Fibroblast of skin of right biceps (primary cell): ENCODE results near the gene DROSHA.
A peak's percentile ranks its signal among the peaks of the same experiment; 100 is the strongest.

Experiments used
- DNase-seq: peaks from one replicate; pipeline ENCODE4 v3.0.0-alpha.2; 2013

The DROSHA gene

GRCh38 chr5:31469466-31469865 is 62.4 kb downstream of the DROSHA start:
- DNase-seq: no peak

DNA sequence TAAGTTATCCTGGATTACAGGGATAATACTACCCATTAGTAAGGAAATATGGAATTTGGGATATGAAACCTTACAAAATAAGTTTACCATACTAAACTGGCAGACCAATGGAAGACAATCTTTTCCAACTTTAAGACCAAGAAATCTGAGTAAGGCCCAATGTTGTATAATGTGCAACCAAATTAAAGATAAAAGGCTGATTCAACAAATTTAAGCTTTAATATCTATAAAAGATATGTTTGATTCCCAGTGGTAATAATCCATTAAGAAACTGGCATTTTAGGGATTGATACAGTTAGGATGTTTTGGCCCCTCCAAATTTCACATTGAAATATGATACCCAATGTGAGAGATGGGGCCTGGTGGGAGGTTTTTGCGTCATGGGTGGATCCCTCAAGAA is 66.6 kb downstream of the DROSHA start:
- DNase-seq: no peak

DNA sequence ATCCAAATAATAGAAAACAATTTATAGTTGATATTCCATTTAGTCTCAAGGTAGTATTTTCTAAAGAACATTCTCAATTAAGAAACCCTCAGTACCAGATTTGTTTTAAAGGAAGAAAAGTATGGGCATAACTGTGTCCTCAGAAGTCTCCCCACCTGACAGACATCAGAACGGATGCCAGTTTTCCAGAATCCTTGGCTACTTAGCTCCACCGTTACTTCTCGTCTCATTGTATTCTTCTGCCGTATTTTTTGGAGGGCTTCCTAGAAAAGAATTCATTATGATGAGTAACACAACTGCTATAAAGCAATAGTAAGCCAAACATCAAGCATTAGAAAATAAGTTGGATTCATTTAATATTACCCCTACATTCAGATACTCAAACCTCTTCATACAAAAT is 67.8 kb downstream of the DROSHA start:
- DNase-seq: no peak

- no peak for DNase-seq
Observed at GRCh38 chr5:31463351-31463750, 68.5 kb downstream of the DROSHA start.

GRCh38 chr5:31459594-31459993 is 72.3 kb downstream of the DROSHA start:
- DNase-seq: no peak

- DNase-seq: no peak
Observed at GRCh38 chr5:31455172-31455571, 76.7 kb downstream of the DROSHA start.

GRCh38 chr5:31453522-31453921 is 78.4 kb downstream of the DROSHA start:
- DNase-seq: no peak

DNA sequence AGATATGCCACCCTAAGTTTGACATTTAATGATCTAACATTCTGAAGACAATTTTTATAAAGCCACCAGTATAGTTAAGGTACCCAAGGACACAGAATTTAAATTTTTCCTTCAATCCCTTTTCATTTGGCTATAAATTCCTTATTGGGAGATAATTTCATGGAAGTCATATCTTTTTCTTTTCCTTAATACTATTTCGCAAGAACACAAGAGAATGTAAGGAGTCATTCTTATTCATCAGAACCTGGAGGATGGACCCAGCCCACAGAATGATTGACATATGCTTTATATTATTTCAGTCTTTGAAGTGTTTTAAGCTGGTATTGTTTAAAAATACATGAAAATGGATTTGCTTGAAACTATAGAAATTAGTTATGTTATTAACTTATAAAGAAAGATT is 79.6 kb downstream of the DROSHA start:
- no peak for DNase-seq

DNA sequence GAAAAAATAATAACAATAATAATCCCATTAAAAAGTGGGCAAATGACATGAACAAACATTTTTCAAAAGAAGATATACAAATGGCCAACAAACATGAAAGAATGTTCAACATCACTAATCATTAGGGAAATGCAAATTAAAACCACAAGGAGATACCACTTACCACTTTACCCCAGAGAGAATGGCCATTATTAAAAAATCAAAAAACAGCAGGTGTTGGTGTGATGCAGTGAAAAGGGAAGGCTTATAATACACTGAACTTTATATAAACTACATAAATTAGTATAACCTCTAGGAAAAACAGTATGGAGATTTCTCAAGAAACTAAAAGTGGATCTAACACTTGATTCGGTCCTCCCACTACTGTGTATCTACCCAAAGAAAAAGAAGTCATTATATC is 81.9 kb downstream of the DROSHA start:
- no peak for DNase-seq

DNA sequence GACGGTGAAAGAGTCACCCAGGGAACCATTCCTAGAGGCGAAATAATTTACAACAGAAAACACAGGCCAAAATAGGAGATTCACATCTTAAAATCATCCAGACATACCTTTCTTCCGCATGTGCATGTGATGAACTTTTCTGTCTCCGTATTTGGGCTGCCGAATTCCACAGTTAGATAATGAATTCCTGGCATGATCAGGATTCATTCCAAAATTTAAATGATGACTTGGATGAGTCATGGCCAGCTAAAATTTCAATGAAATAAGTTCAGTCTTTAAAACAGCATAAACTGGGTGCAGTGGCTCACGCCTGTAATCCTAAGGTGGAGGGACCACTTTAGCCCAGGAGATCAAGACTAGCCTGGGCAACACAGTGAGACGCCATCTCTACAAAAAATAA is 82.7 kb downstream of the DROSHA start:
- DNase-seq: peak; percentile 91

- no peak for DNase-seq
Observed at GRCh38 chr5:31445041-31445600, 86.8 kb downstream of the DROSHA start.

DNA sequence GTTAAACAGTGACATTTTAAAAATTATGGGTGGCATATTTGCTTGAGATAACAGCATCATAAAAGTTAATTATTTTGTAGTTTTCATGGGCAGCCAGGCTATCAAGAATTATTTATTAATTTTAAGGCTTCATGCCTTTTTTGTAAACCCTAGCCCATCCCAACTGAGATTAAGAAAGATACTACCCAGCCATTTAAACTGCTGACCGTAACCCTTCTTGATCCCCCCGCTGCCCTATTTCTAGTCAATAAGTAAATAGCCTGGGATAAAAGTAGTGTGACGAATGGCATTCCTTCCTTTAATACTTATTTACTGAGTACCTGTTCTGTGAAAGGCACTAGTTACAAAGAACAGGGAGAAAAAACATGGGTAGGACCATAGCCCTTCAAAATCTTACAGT is 88.3 kb downstream of the DROSHA start:
- no peak for DNase-seq

GRCh38 chr5:31442058-31442745 is 89.7 kb downstream of the DROSHA start:
- peak; percentile 35 for DNase-seq

- no peak for DNase-seq
Observed at GRCh38 chr5:31436851-31437250, 95.0 kb downstream of the DROSHA start.

- no peak for DNase-seq
Observed at GRCh38 chr5:31435730-31436129, 96.2 kb downstream of the DROSHA start.

- no peak for DNase-seq
Observed at GRCh38 chr5:31434898-31435297, 97.0 kb downstream of the DROSHA start.

- DNase-seq: no peak
Observed at GRCh38 chr5:31433229-31433628, 98.7 kb downstream of the DROSHA start.

DNA sequence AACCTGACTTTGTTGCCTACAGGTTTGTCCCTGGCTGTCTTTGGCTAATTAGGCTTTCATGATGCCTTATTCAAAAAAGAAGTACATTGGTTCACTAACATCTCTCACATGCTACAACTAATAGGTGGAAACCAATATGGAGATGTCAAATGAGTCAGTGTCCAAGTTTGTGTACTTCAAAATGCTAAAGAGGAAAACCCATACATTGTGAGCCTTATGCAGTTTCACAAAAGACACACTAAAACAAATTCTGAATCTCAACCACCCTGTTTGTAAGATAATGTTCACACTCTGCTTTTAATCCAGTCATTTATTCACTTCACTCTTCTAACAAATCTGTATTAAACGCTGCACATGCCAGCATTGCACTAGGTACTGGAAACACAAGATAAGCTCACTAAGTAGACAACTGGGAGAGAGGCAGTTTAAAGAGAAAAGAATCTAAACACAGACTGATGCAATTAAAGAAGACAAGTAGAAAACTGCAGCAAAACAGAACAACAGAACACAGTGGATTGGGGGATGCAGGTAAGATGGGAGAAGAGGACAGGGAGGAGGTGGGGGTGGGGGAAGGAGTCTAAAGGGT is 104.1 kb downstream of the DROSHA start:
- DNase-seq: no peak

- no peak for DNase-seq
Observed at GRCh38 chr5:31427013-31427723, 104.7 kb downstream of the DROSHA start.

- DNase-seq: peak; percentile 8
Observed at GRCh38 chr5:31421806-31422586, 109.9 kb downstream of the DROSHA start.

DNA sequence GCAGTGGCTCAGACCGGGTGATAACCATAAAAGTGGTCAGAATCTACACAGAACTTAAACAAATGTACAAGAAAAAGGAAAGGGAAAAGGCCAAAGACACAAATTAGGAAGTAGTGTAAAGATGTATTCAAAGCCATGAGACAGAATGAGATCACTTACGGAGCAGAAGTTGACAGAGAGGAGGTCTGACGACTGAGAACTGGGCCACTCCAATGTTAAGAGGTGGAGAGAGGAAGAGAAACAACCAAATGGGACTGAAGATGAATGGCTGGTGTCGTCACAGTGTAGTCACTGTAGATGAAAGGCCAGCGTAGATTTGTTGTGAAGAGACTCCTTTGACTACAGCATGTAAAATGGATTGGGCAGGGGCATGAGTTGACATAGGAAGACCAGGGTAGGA is 114.4 kb downstream of the DROSHA start:
- DNase-seq: no peak

DNA sequence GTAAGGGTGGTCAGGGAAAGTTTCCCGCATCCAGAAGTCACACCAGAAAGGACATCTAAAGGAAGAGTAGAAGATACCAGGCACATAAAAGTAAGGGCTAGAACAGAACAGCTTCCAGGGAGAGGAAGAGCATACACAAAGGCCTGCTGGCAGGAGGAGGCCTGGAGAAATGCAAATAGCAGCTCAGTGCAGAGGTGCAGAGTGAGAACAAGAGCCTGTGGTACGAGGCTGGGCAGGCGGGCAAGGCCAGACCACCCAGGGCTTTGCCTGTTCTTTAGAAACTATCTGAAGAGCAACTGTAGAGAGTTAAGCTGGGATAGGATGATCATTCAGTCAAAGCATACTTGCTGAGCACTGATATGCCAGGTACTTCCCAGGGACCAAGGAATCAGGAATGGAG is 115.3 kb downstream of the DROSHA start:
- no peak for DNase-seq

DNA sequence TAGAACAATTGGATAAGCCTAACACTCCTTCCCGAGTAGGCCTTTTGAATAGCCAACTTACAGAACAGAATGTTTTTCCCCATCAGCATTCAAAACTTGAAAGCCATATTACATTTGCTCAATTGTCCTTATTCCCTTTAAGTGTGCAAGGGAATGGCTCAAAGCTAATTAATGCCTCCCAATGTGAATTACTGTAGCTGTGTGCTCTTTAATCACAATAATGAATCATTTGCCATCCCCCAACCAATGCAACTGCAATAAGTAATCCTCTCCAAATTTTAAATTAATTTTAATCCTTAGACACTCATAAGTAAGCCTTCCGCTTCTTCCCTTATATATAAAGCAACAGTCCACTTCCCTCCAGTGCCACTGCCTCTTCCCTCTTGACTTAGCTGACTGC is 115.9 kb downstream of the DROSHA start:
- no peak for DNase-seq
